Glomerular visceral epithelial cell (primary cell): ENCODE results near the gene BPIFB3.
"Not testable (repeated sequence)": the region's sequence is repeated elsewhere in the genome, so short reads cannot be mapped to it uniquely, and the experiment has no call there.

Experiments used
- DNase-seq: peaks from one replicate; pipeline ENCODE4 v3.0.0-alpha.2; 2016; ENCODE audit errors: extremely low spot score

BPIFB3 gene

GRCh38 chr20:33120934-33121333 is 67.2 kb downstream of the BPIFB3 start:
- no peak for DNase-seq

GRCh38 chr20:33122297-33122696 is 68.6 kb downstream of the BPIFB3 start:
- not testable (repeated sequence) for DNase-seq
